ENCODE measurements around the gene ZBTB7A.

The ZBTB7A gene

GRCh38 chr19:4034048-4035017 lies 32.4 kb downstream of the ZBTB7A start:
- DNase-seq: no peak

GRCh38 chr19:4033028-4033956 lies 33.4 kb downstream of the ZBTB7A start:
- no peak for DNase-seq

GRCh38 chr19:4032436-4032835 lies 34.3 kb downstream of the ZBTB7A start:
- no peak for DNase-seq

- DNase-seq: no peak
Measured at GRCh38 chr19:4031420-4031819, 35.3 kb downstream of the ZBTB7A start.

- no peak for DNase-seq
Measured at GRCh38 chr19:4030981-4031380, 35.7 kb downstream of the ZBTB7A start.

GRCh38 chr19:4030552-4030951 lies 36.1 kb downstream of the ZBTB7A start:
- DNase-seq: no peak

GRCh38 chr19:4029247-4029614 lies 37.5 kb downstream of the ZBTB7A start:
- DNase-seq: no peak

GRCh38 chr19:4028334-4029246 lies 38.1 kb downstream of the ZBTB7A start:
- DNase-seq: no peak

GRCh38 chr19:4027146-4027545 lies 39.6 kb downstream of the ZBTB7A start:
- DNase-seq: no peak

GRCh38 chr19:4025317-4025716 lies 41.4 kb downstream of the ZBTB7A start:
- no peak for DNase-seq

- no peak for DNase-seq
Measured at GRCh38 chr19:4023600-4024398, 42.9 kb downstream of the ZBTB7A start.

GRCh38 chr19:4019578-4019977 lies 47.1 kb downstream of the ZBTB7A start:
- DNase-seq: no peak

- DNase-seq: no peak
Measured at GRCh38 chr19:4018775-4019504, 47.8 kb downstream of the ZBTB7A start.

GRCh38 chr19:4018140-4018613 lies 48.5 kb downstream of the ZBTB7A start:
- no peak for DNase-seq

- no peak for DNase-seq
Measured at GRCh38 chr19:4016903-4017638, 49.6 kb downstream of the ZBTB7A start.

- DNase-seq: no peak
Measured at GRCh38 chr19:4016486-4016885, 50.2 kb downstream of the ZBTB7A start.

GRCh38 chr19:4015705-4016402 lies 50.8 kb downstream of the ZBTB7A start:
- DNase-seq: no peak

- DNase-seq: no peak
Measured at GRCh38 chr19:4014541-4015491, 51.9 kb downstream of the ZBTB7A start.

Measured in bone marrow (tissue), 2 donors.